NCI-H187 treated with DMSO at 0.1 percent for 48 hours (cell line): ENCODE results near the gene TBC1D22A.

Experiments used
- DNase-seq: peaks from one replicate; lab custom pipeline; 2025; lab: John Stamatoyannopoulos, UW

Gene TBC1D22A

GRCh38 chr22:46995501-46996360 is 233.3 kb downstream of the TBC1D22A start:
- DNase-seq: no peak

GRCh38 chr22:46996595-46997310 is 234.3 kb downstream of the TBC1D22A start:
- no peak for DNase-seq

- no peak for DNase-seq
These were observed 235.0 kb downstream of the TBC1D22A start for GRCh38 chr22:46997311-46997970.

- no peak for DNase-seq
These were observed 235.9 kb downstream of the TBC1D22A start for GRCh38 chr22:46998331-46998730.

- no peak for DNase-seq
These were observed 237.8 kb downstream of the TBC1D22A start for GRCh38 chr22:47000256-47000655.

GRCh38 chr22:47000888-47001287 is 238.4 kb downstream of the TBC1D22A start:
- no peak for DNase-seq

GRCh38 chr22:47001288-47001687 is 238.8 kb downstream of the TBC1D22A start:
- DNase-seq: no peak

- no peak for DNase-seq
These were observed 240.2 kb downstream of the TBC1D22A start for GRCh38 chr22:47002692-47003091.

GRCh38 chr22:47005506-47006408 is 243.3 kb downstream of the TBC1D22A start:
- no peak for DNase-seq

GRCh38 chr22:47006433-47006832 is 244.0 kb downstream of the TBC1D22A start:
- no peak for DNase-seq

- no peak for DNase-seq
These were observed 244.4 kb downstream of the TBC1D22A start for GRCh38 chr22:47006869-47007268.

GRCh38 chr22:47007496-47007895 is 245.0 kb downstream of the TBC1D22A start:
- no peak for DNase-seq

- DNase-seq: no peak
These were observed 245.9 kb downstream of the TBC1D22A start for GRCh38 chr22:47008208-47008885.

- no peak for DNase-seq
These were observed 247.1 kb downstream of the TBC1D22A start for GRCh38 chr22:47009304-47010101.

- DNase-seq: no peak
These were observed 247.8 kb downstream of the TBC1D22A start for GRCh38 chr22:47010211-47010610.

GRCh38 chr22:47011131-47011858 is 248.8 kb downstream of the TBC1D22A start:
- no peak for DNase-seq

- DNase-seq: no peak
These were observed 249.4 kb downstream of the TBC1D22A start for GRCh38 chr22:47011859-47012258.

- no peak for DNase-seq
These were observed 250.3 kb downstream of the TBC1D22A start for GRCh38 chr22:47012589-47013370.
